KMS-11 (cell line): ENCODE data around the gene TMEM245.

Source experiments
- H2AFZ ChIP-seq: fragments of 200-600 bp; sonication (generic); 2 replicates; pipeline ENCODE4 v1.6.1; 2016; ENCODE audit warnings: antibody characterized with exemption, mixed run types, low read depth
- H3K27ac ChIP-seq: fragments of 200-600 bp; sonication (generic); 2 replicates; pipeline ENCODE4 v1.6.1; 2016; ENCODE audit warnings: mild to moderate bottlenecking, mixed run types
- H3K27me3 ChIP-seq: fragments of 200-600 bp; sonication (generic); 2 replicates; pipeline ENCODE4 v1.6.1; 2017; ENCODE audit warnings: mild to moderate bottlenecking, low read depth, mixed run types, moderate library complexity; ENCODE audit not compliant: insufficient read depth
- H3K36me3 ChIP-seq: fragments of 200-600 bp; sonication (generic); 2 replicates; pipeline ENCODE4 v1.6.1; 2017; ENCODE audit warnings: mild to moderate bottlenecking, mixed run types; ENCODE audit not compliant: insufficient read depth
- H3K4me1 ChIP-seq: fragments of 200-600 bp; sonication (generic); 2 replicates; pipeline ENCODE4 v1.6.1; 2016; ENCODE audit warnings: mild to moderate bottlenecking, low read depth, mixed run types; ENCODE audit not compliant: poor library complexity, severe bottlenecking
- H3K4me2 ChIP-seq: fragments of 200-600 bp; sonication (generic); 2 replicates; pipeline ENCODE4 v1.7.0; 2016; ENCODE audit warnings: mild to moderate bottlenecking, mixed run types
- H3K4me3 ChIP-seq: fragments of 200-600 bp; sonication (generic); IDR thresholded peaks from 2 replicates; pipeline ENCODE4 v1.6.1; 2017; ENCODE audit warnings: low read depth, low read length, mixed read lengths; ENCODE audit not compliant: insufficient read depth
- H3K79me2 ChIP-seq: fragments of 200-600 bp; sonication (generic); 2 replicates; pipeline ENCODE4 v1.6.1; 2016; ENCODE audit warnings: low read depth, mixed run types; ENCODE audit not compliant: insufficient read depth
- H3K9ac ChIP-seq: fragments of 200-600 bp; sonication (generic); 2 replicates; pipeline ENCODE4 v1.6.1; 2016; ENCODE audit warnings: mild to moderate bottlenecking, mixed run types
- H4K20me1 ChIP-seq: fragments of 200-600 bp; sonication (generic); 2 replicates; pipeline ENCODE4 v1.6.1; 2016; ENCODE audit warnings: mild to moderate bottlenecking, mixed run types; ENCODE audit not compliant: insufficient read depth
- CTCF ChIP-seq: fragments of 200-600 bp; sonication (generic); conservative IDR thresholded peaks from 2 replicates; pipeline ENCODE4 v1.6.1; 2017; ENCODE audit warnings: low read depth, mild to moderate bottlenecking, antibody characterized with exemption, low read length, moderate library complexity, mixed read lengths

TMEM245 gene

GRCh38 chr9:109100543-109101201 lies 19.1 kb downstream of the TMEM245 start:
- no peak overlapping the region; the same call in 1 of the 2 replicates for H3K9ac ChIP-seq
- peaks cover 55% of the 10 kb centered on the region for H3K79me2 ChIP-seq

DNA sequence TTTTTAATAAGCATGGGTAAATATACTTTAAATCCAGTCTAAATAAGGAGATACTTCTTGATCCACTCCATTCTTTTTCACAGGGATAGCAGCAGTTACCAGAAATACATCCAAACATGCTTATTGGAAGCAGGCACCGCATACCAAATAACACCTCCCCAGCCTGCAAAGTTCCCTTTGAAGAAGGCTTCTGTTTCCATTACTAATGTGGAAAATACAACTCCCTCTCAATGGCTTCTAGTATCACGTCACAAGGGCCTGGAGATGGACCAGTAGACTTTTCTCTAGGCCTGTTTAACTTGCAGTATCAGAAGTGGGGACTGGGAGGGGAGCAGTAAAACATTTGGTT lies 20.8 kb downstream of the TMEM245 start:
- Histone ChIP-seq H2AFZ (no peak overlapping the region), H3K36me3 (no peaks in the 10 kb centered on the region), H4K20me1 (peaks cover 17% of the 10 kb centered on the region), H3K4me2 (peak overlapping the region; percentile 62; the same call in 1 of the 2 replicates), H3K79me2 (peaks cover 59% of the 10 kb centered on the region), H3K9ac (no peak overlapping the region), H3K4me3 (no peak overlapping the region), H3K27ac (no peak overlapping the region; the same call in 1 of the 2 replicates), H3K27me3 (no peaks in the 10 kb centered on the region), H3K4me1 (peaks cover 69% of the 10 kb centered on the region)
- no peak for TF ChIP-seq CTCF

More at GRCh38 chr9:109100543-109101201, 19.1 kb downstream of the TMEM245 start:
- H3K4me2 ChIP-seq, result peak overlapping the region; percentile 62
- no peak overlapping the region for H3K4me3 ChIP-seq
- no peaks in the 10 kb centered on the region for H3K27me3 ChIP-seq
- no peak for TF ChIP-seq CTCF
- H4K20me1 ChIP-seq, result peaks cover 17% of the 10 kb centered on the region
- peaks cover 69% of the 10 kb centered on the region for H3K4me1 ChIP-seq
- H2AFZ ChIP-seq, result no peak overlapping the region
- H3K27ac ChIP-seq, result peak overlapping the region; percentile 66; the same call in 1 of the 2 replicates
- no peaks in the 10 kb centered on the region for H3K36me3 ChIP-seq

DNA sequence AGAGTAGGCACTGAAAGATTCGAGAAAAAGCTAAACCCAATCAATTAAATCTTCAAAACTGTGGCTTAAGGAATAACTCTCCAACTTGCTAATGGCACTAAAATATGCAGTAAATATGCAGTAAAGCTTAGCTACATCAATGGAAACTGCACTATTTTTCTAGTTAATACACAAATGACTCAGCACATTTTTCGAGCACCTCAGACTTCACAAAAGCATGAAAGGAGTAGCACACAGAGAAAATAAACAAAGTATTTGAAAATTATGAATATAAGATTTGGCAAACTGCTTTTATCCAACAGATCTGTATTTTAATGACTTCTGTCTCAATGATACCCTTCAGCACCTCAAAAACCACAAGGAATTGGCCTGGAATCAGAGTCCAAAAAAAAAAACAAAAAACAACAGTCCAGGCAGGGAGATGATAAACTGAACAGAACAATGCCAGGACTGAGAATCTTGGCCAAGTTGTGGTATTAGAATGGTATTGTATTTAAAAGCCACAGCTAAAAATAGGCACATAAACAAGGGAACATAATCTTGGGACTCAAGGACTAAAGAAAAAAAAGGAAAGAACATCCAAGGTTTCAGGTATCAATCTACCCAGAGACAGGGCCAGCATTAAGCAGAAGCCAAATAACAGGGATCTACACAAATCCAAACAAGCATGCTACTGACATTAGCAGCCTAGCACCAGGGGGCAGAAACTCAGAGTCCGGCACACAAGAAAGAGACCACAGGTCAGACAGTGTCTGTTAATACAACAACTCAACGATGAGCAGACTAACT lies 21.4 kb downstream of the TMEM245 start:
- no peaks in the 10 kb centered on the region for H3K27me3 ChIP-seq
- H3K4me1 ChIP-seq, result peaks cover 69% of the 10 kb centered on the region
- H3K9ac ChIP-seq, result peak overlapping the region; percentile 6; the same call in 1 of the 2 replicates
- no peak overlapping the region for H3K4me3 ChIP-seq
- peaks cover 17% of the 10 kb centered on the region for H4K20me1 ChIP-seq
- peak overlapping the region; percentile 62 for H3K4me2 ChIP-seq
- peaks cover 53% of the 10 kb centered on the region for H3K79me2 ChIP-seq
- H3K27ac ChIP-seq, result peak overlapping the region; percentile 31; the same call in 1 of the 2 replicates
- no peaks in the 10 kb centered on the region for H3K36me3 ChIP-seq
- TF ChIP-seq CTCF, result no peak
- no peak overlapping the region for H2AFZ ChIP-seq

GRCh38 chr9:109097146-109097545 lies 22.6 kb downstream of the TMEM245 start:
- Histone ChIP-seq H3K9ac (no peak overlapping the region), H3K27me3 (no peaks in the 10 kb centered on the region), H3K79me2 (peaks cover 47% of the 10 kb centered on the region), H4K20me1 (peaks cover 17% of the 10 kb centered on the region), H3K4me1 (peaks cover 58% of the 10 kb centered on the region), H3K4me2 (peak overlapping the region; percentile 62; the same call in 1 of the 2 replicates), H3K4me3 (no peak overlapping the region), H2AFZ (no peak overlapping the region), H3K36me3 (no peaks in the 10 kb centered on the region), H3K27ac (no peak overlapping the region; the same call in 1 of the 2 replicates)
- no peak for TF ChIP-seq CTCF
